HCT116 (cell line): Measurements from ENCODE around the gene MYO7A. TPM values are rescaled to one million over a fixed set of nuclear protein-coding genes. Genes with fewer than 3 reads are reported as not detected.

Source experiments
- ATAC-seq: fragments of 200-7000 bp; cut with Tn5 transposase; 2 replicates; pipeline ENCODE4 v1.9.1; 2020; ENCODE audit warnings: mild to moderate bottlenecking, moderate library complexity
- BruUV-seq: library from RNA; stranded (reverse); fragments of 400-500 nt; replicated peaks from 2 replicates; lab custom pipeline; 2021; lab: Mats Ljungman, UMichigan
- CTCF ChIA-PET: fragments of 300-600 bp; sonication (Branson Sonifier 250); formaldehyde crosslinking; loops from one replicate; lab custom pipeline; 2021; ENCODE audit warnings: antibody characterized with exemption; lab: Charles Lee
- POLR2A ChIA-PET: fragments of 300-600, 350-600 bp; sonication (Branson Sonifier 250); formaldehyde crosslinking; loops from one replicate; lab custom pipeline; 2021; ENCODE audit warnings: antibody characterized with exemption; lab: Charles Lee
- RAD21 ChIA-PET, 2 experiments: fragments of 300-600 bp; sonication (Branson Sonifier 250); formaldehyde crosslinking; loops; one replicate each; lab custom pipeline; 2023; ENCODE audit warnings: low total read pairs in 2 of 2; ENCODE audit not compliant: uncharacterized antibody in 2 of 2, unreplicated experiment in 2 of 2, low non-redundant PET in 1 of 2; lab: Charles Lee
- DNase-seq: peaks from one replicate; pipeline ENCODE4 v3.0.0-alpha.2; 2010; ENCODE audit warnings: low read depth, low spot score
- H2AFZ ChIP-seq: fragments of 200-600 bp; shearing (Covaris generic), sonication (generic); 2 replicates; pipeline ENCODE4 v1.6.1; 2017; ENCODE audit warnings: low read depth, mixed run types, mixed read lengths, antibody characterized with exemption, low read length; ENCODE audit not compliant: poor library complexity, severe bottlenecking
- H3K27ac ChIP-seq: 2 replicates; pipeline ENCODE4 v1.5.1; 2012; ENCODE audit warnings: low read depth, low read length
- H3K27me3 ChIP-seq: fragments of 200-600 bp; sonication (generic); 2 replicates; pipeline ENCODE4 v1.6.1; 2016; ENCODE audit warnings: mixed run types, low read length, mixed read lengths; ENCODE audit not compliant: insufficient read depth
- H3K36me3 ChIP-seq, 2 experiments: fragments of 200-500 bp in 1 of 2; fragments of 200-600 bp in 1 of 2; sonication (Bioruptor generic) in 1 of 2; sonication (generic) in 1 of 2; 2 replicates each; pipeline versions ENCODE4 v1.5.1 to v1.6.1; 2014 to 2016; ENCODE audit warnings: low read length in 2 of 2, inconsistent platforms in 1 of 2, mixed read lengths in 1 of 2, mixed run types in 1 of 2; ENCODE audit not compliant: insufficient read depth in 2 of 2, control insufficient read depth in 1 of 2
- H3K4me1 ChIP-seq, 2 experiments: fragments of 200-600 bp in 1 of 2; sonication (generic) in 1 of 2; 2 replicates each; pipeline versions ENCODE4 v1.5.1 to v1.6.1; 2012 to 2017; ENCODE audit warnings: low read length in 2 of 2, inconsistent platforms in 1 of 2, mild to moderate bottlenecking in 1 of 2, mixed read lengths in 1 of 2, mixed run types in 1 of 2, moderate library complexity in 1 of 2; ENCODE audit not compliant: insufficient read depth in 2 of 2, control insufficient read depth in 1 of 2
- H3K4me2 ChIP-seq: fragments of 200-600 bp; sonication (generic); 2 replicates; pipeline ENCODE4 v1.6.1; 2017; ENCODE audit warnings: mixed run types, low read length, mixed read lengths
- H3K4me3 ChIP-seq, 2 experiments: fragments of 200-600 bp in 1 of 2; sonication (generic) in 1 of 2; replicated peaks in 1 of 2; 2 replicates each; pipeline ENCODE4 v1.5.1; 2011 to 2016; ENCODE audit warnings: low read length in 2 of 2, control low read depth in 1 of 2, low read depth in 1 of 2, mild to moderate bottlenecking in 1 of 2, mixed read lengths in 1 of 2, mixed run types in 1 of 2
- H3K79me2 ChIP-seq: fragments of 200-600 bp; sonication (generic); 2 replicates; pipeline ENCODE4 v1.6.1; 2017; ENCODE audit warnings: mild to moderate bottlenecking, mixed run types, low read length, moderate library complexity, mixed read lengths; ENCODE audit not compliant: insufficient read depth
- H3K9ac ChIP-seq: fragments of 200-600 bp; sonication (generic); 2 replicates; pipeline ENCODE4 v1.6.1; 2016; ENCODE audit warnings: low read length, mixed read lengths
- H3K9me2 ChIP-seq: fragments of 200-600 bp; sonication (generic), shearing (Covaris generic); 2 replicates; pipeline ENCODE4 v1.6.1; 2017; ENCODE audit warnings: mixed run types, mild to moderate bottlenecking, moderate library complexity; ENCODE audit not compliant: insufficient read depth
- H3K9me3 ChIP-seq, 2 experiments: fragments of 200-500 bp in 1 of 2; fragments of 200-600 bp in 1 of 2; sonication (Bioruptor generic) in 1 of 2; sonication (generic) in 1 of 2; 2 replicates each; pipeline ENCODE4 v1.6.1; 2014 to 2017; ENCODE audit warnings: low read length in 2 of 2, mixed read lengths in 2 of 2, inconsistent platforms in 1 of 2, low read depth in 1 of 2, mild to moderate bottlenecking in 1 of 2, mixed run types in 1 of 2, moderate library complexity in 1 of 2; ENCODE audit not compliant: control insufficient read depth in 1 of 2, insufficient read depth in 1 of 2
- H4K20me1 ChIP-seq: fragments of 200-600 bp; sonication (generic), shearing (Covaris generic); 2 replicates; pipeline ENCODE4 v1.6.1; 2017; ENCODE audit warnings: mixed run types, mild to moderate bottlenecking, moderate library complexity; ENCODE audit not compliant: insufficient read depth
- FOSL1 ChIP-seq: IDR thresholded peaks from 2 replicates; pipeline ENCODE4 v1.6.1; 2012; ENCODE audit warnings: low read depth
- JUND ChIP-seq: IDR thresholded peaks from 2 replicates; pipeline ENCODE4 v1.6.1; 2012
- POLR2A ChIP-seq: IDR thresholded peaks from 2 replicates; pipeline ENCODE4 v1.7.0; 2011; ENCODE audit warnings: borderline replicate concordance; ENCODE audit not compliant: insufficient read depth, insufficient read length; ENCODE audit errors: extremely low read depth
- SP1 ChIP-seq: IDR thresholded peaks from 2 replicates; pipeline ENCODE4 v1.6.1; 2012; ENCODE audit warnings: low read depth
- TCF7L2 ChIP-seq: IDR thresholded peaks from 2 replicates; pipeline ENCODE4 v1.7.0; 2011; ENCODE audit warnings: borderline replicate concordance, inconsistent platforms; ENCODE audit not compliant: insufficient read depth, insufficient read length; ENCODE audit errors: extremely low read depth
- YY1 ChIP-seq: IDR thresholded peaks from 2 replicates; pipeline ENCODE4 v1.6.1; 2011; ENCODE audit warnings: low read length, low read depth, moderate library complexity, mild to moderate bottlenecking; ENCODE audit not compliant: insufficient replicate concordance; ENCODE audit errors: extremely low read depth
- intact Hi-C: fragments of 100-400 bp; cut with micrococcal nuclease; formaldehyde crosslinking; loops from 2 replicates; pipeline ENCODE4 v1.10.0; 2022
- total RNA-seq: library from RNA; stranded (reverse); gene quantifications from one replicate; pipeline ENCODE4 v1.2.1, GENCODE V29; 2021; ENCODE audit not compliant: unreplicated experiment
- TF ChIP-seq, protein P1 (sequence below): IDR thresholded peaks from 2 replicates; pipeline ENCODE4 v1.6.1; 2012
- TF ChIP-seq, protein P2 (sequence below): IDR thresholded peaks from 2 replicates; pipeline ENCODE4 v1.6.1; 2011; ENCODE audit warnings: mild to moderate bottlenecking, low read length, moderate library complexity; ENCODE audit not compliant: insufficient replicate concordance; ENCODE audit errors: extremely low read depth
- TF ChIP-seq, protein P3 (sequence below), 3 experiments: fragments of 200-600 bp in 1 of 3; sonication (generic) in 1 of 3; IDR thresholded peaks in 2 of 3; conservative IDR thresholded peaks in 1 of 3; 2 replicates each; pipeline ENCODE4 v1.5.1; 2012 to 2017; ENCODE audit warnings: low read depth in 2 of 3, low read length in 2 of 3, antibody characterized with exemption in 1 of 3, borderline replicate concordance in 1 of 3, control low read depth in 1 of 3, mild to moderate bottlenecking in 1 of 3, mixed read lengths in 1 of 3, mixed run types in 1 of 3, moderate library complexity in 1 of 3; ENCODE audit not compliant: insufficient read depth in 1 of 3

MYO7A gene
- total RNA-seq, 1 experiment from 2014 or later, result 1.8 TPM

DNA sequence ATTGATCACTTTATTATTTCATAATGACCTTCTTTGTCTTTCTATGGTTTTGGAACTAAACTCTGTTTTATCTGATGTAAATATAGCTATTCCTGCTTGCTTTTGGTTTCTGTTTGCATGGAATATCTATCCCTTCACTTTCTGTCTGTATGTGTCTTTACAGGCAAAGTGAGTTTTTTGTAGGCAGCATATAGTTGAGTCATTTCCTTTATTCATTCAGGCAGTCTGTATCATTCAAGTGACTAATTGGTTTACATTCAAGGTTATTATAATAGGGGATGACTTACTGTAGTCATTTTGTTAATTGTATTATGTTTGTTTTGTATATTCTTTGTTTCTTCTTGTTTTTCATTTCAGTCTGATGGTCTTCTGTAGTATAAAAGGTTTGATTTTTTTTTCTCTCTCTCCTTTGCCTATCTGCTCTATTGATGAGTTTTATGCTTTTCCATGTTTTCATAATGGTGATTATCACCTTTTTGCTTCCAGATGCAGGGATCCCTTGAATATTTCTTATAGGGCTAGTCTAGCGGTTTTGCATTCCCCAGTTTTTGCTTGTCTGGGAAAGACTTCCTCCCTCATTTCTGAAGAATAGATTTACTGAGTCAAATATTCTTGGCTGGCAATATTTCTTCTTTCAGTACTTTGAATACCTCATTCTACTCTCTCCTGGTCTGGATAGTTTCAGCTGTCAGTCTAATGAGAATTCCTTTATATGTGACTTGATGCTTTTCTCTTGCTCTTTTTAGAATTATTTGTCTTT, 123.0 kb downstream of the MYO7A start:
- no peak overlapping the region for H3K4me3 ChIP-seq
- POLR2A ChIA-PET, result no interaction called here
- no peaks in the 10 kb centered on the region for H4K20me1 ChIP-seq
- no peak overlapping the region for H3K27ac ChIP-seq
- CTCF ChIA-PET, result no interaction called here
- peak overlapping the region; percentile 80 for H2AFZ ChIP-seq
- no TSS peak for BruUV-seq
- H3K36me3 ChIP-seq, result no peaks in the 10 kb centered on the region
- no peaks in the 10 kb centered on the region for H3K79me2 ChIP-seq
- ATAC-seq (no peak), DNase-seq (no peak)
- H3K4me2 ChIP-seq, result peak overlapping the region; percentile 25; the same call in 1 of the 2 replicates
- H3K9me3 ChIP-seq, result no peaks in the 10 kb centered on the region
- H3K4me1 ChIP-seq, result peaks cover 0 to 20% of the 10 kb centered on the region in 2 experiments; a peak in 1 of 4 replicates
- H3K9ac ChIP-seq, result no peak overlapping the region
- intact Hi-C loops, result no loop called here
- H3K27me3 ChIP-seq, result no peaks in the 10 kb centered on the region
- RAD21 ChIA-PET, result no interaction called here
- no peaks in the 10 kb centered on the region for H3K9me2 ChIP-seq
- 0 out of 2 replicates have a peak, but pooled peaks have one; percentile 26 for TF ChIP-seq JUND
- TF ChIP-seq FOSL1, result peak; percentile 24; the same call in 1 of the 2 replicates
- TF ChIP-seq, protein P1, sequence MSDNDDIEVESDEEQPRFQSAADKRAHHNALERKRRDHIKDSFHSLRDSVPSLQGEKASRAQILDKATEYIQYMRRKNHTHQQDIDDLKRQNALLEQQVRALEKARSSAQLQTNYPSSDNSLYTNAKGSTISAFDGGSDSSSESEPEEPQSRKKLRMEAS, result 0 out of 2 replicates have a peak, but pooled peaks have one; percentile 5
- no peak for TF ChIP-seq POLR2A
- TF ChIP-seq SP1, result peak; percentile 27; the same call in 1 of the 2 replicates
- TF ChIP-seq, all 23 proteins: peak for 4

DNA sequence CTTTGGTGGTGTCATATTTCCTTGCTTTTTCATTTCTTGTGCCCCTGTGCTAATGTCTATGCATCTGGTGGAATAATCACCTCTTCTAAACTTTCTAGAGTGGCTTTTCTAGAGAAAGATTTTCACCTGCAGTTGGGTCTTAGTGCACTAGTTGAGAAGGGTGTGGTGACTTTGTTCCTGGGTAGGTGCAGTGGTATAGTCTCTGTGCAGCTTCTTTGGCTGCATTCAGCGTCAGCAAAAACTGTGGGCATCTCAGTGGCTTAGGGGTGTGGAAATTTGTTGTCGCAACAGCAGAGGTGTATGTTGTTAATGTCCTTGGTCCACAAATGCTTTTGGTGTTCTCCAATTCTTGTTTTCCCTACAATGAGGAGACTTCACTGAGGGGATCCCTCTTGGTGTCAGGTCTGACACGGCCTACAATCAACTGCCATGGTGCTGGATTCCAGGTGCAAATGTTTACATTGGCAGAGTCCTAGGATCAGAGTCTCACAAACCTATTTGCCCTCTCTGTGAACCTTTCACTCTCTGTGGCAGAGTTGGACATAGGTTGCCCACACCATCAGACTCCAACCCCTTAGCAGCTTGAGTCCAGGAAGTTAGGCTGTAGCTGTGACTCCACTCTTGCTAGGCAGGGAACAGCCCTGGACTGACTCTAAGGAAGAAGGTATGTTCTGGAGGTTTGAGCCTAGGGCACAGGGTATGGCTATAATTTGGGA, 124.7 kb downstream of the MYO7A start:
- Histone ChIP-seq H3K9me3 (no peaks in the 10 kb centered on the region), H3K27me3 (no peaks in the 10 kb centered on the region), H4K20me1 (no peaks in the 10 kb centered on the region), H3K36me3 (no peaks in the 10 kb centered on the region), H3K27ac (no peak overlapping the region), H3K4me1 (peaks cover 0 to 20% of the 10 kb centered on the region in 2 experiments; a peak in 1 of 4 replicates), H2AFZ (no peak overlapping the region), H3K4me2 (no peak overlapping the region), H3K4me3 (no peak overlapping the region), H3K79me2 (no peaks in the 10 kb centered on the region), H3K9ac (no peak overlapping the region), H3K9me2 (no peaks in the 10 kb centered on the region)
- intact Hi-C loops, result no loop called here
- CTCF ChIA-PET, result no interaction called here
- DNase-seq (no peak), ATAC-seq (no peak)
- RAD21 ChIA-PET, result no interaction called here
- POLR2A ChIA-PET, result no interaction called here
- BruUV-seq, result no TSS peak
- TF ChIP-seq, protein P2, sequence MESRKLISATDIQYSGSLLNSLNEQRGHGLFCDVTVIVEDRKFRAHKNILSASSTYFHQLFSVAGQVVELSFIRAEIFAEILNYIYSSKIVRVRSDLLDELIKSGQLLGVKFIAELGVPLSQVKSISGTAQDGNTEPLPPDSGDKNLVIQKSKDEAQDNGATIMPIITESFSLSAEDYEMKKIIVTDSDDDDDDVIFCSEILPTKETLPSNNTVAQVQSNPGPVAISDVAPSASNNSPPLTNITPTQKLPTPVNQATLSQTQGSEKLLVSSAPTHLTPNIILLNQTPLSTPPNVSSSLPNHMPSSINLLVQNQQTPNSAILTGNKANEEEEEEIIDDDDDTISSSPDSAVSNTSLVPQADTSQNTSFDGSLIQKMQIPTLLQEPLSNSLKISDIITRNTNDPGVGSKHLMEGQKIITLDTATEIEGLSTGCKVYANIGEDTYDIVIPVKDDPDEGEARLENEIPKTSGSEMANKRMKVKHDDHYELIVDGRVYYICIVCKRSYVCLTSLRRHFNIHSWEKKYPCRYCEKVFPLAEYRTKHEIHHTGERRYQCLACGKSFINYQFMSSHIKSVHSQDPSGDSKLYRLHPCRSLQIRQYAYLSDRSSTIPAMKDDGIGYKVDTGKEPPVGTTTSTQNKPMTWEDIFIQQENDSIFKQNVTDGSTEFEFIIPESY, result no peak
- TF ChIP-seq, protein P3, sequence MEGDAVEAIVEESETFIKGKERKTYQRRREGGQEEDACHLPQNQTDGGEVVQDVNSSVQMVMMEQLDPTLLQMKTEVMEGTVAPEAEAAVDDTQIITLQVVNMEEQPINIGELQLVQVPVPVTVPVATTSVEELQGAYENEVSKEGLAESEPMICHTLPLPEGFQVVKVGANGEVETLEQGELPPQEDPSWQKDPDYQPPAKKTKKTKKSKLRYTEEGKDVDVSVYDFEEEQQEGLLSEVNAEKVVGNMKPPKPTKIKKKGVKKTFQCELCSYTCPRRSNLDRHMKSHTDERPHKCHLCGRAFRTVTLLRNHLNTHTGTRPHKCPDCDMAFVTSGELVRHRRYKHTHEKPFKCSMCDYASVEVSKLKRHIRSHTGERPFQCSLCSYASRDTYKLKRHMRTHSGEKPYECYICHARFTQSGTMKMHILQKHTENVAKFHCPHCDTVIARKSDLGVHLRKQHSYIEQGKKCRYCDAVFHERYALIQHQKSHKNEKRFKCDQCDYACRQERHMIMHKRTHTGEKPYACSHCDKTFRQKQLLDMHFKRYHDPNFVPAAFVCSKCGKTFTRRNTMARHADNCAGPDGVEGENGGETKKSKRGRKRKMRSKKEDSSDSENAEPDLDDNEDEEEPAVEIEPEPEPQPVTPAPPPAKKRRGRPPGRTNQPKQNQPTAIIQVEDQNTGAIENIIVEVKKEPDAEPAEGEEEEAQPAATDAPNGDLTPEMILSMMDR (IDR thresholded peaks at IDR 0.05 in 2 of 3, conservative IDR thresholded peaks at IDR 0.05 in 1 of 3; ENCODE audit: borderline replicate concordance in 1 of 3, insufficient read depth in 1 of 3, low read depth in 2 of 3, low read length in 2 of 3), result no peak
- TF ChIP-seq YY1 (no peak), TCF7L2 (no peak), POLR2A (no peak)
